Endodermal cell (in vitro differentiated cells): ENCODE data around the gene TPSB2. TPM values are rescaled to one million over a fixed set of nuclear protein-coding genes. Genes with fewer than 3 reads are reported as not detected.

ENCODE experiments used
- DNase-seq: peaks from one replicate; pipeline ENCODE4 v3.0.0-alpha.2; 2017
- H3K27ac ChIP-seq: 2 replicates; pipeline ENCODE4 v1.5.1; 2013; ENCODE audit warnings: mild to moderate bottlenecking, low read depth, low read length, moderate library complexity
- H3K27me3 ChIP-seq: 2 replicates; pipeline ENCODE4 v1.6.1; 2013; ENCODE audit warnings: mild to moderate bottlenecking, low read length, moderate library complexity; ENCODE audit not compliant: insufficient read depth, control insufficient read depth, poor library complexity, severe bottlenecking
- H3K36me3 ChIP-seq: 2 replicates; pipeline ENCODE4 v1.7.0; 2013; ENCODE audit warnings: mild to moderate bottlenecking, low read length, moderate library complexity; ENCODE audit not compliant: control insufficient read depth, insufficient read depth
- H3K4me1 ChIP-seq: one replicate; pipeline ENCODE4 v1.7.0; 2013; ENCODE audit warnings: low read length; ENCODE audit not compliant: control insufficient read depth, insufficient read depth
- H3K4me3 ChIP-seq: 2 replicates; pipeline ENCODE4 v1.5.1; 2013; ENCODE audit warnings: mild to moderate bottlenecking, low read length, moderate library complexity
- H3K9ac ChIP-seq: 2 replicates; pipeline ENCODE4 v1.6.1; 2013; ENCODE audit warnings: mild to moderate bottlenecking, low read length, moderate library complexity; ENCODE audit not compliant: poor library complexity, severe bottlenecking; ENCODE audit errors: extremely low read depth
- H3K9me3 ChIP-seq: 2 replicates; pipeline ENCODE4 v1.6.1; 2013; ENCODE audit warnings: mild to moderate bottlenecking, low read length, moderate library complexity; ENCODE audit not compliant: control insufficient read depth
- H3K27ac Mint-ChIP-seq: 2 replicates; pipeline ENCODE4 v1.8.0; 2020; ENCODE audit warnings: mixed read lengths
- H3K27me3 Mint-ChIP-seq: 2 replicates; pipeline ENCODE4 v1.8.0; 2021; ENCODE audit warnings: mild to moderate bottlenecking, mixed read lengths; ENCODE audit not compliant: insufficient read depth
- H3K36me3 Mint-ChIP-seq: 2 replicates; pipeline ENCODE4 v1.8.0; 2020; ENCODE audit warnings: low read depth, mixed read lengths
- H3K4me1 Mint-ChIP-seq: 2 replicates; pipeline ENCODE4 v1.8.0; 2020; ENCODE audit warnings: mixed read lengths
- H3K4me3 Mint-ChIP-seq: 2 replicates; pipeline ENCODE4 v1.8.0; 2020; ENCODE audit warnings: mild to moderate bottlenecking, moderate library complexity, mixed read lengths
- H3K9me3 Mint-ChIP-seq: 2 replicates; pipeline ENCODE4 v1.8.0; 2020; ENCODE audit warnings: mild to moderate bottlenecking, mixed read lengths
- WGBS, 2 experiments: methylation state at CpG; one replicate each; pipeline versions ENCODE4 v1.1.5 to v1.1.7; 2013; ENCODE audit warnings: missing lambda C conversion rate in 2 of 2, mixed read lengths in 1 of 2; ENCODE audit not compliant: insufficient coverage in 1 of 2, insufficient read length in 1 of 2; 5-methylcytosine and 5-hydroxymethylcytosine counted together
- total RNA-seq, 2 donors: library from RNA; stranded (reverse); fragmentation: NEBNext Ultra II Directional in 1 of 2; extraction: Animal tissue kit (Norgen Biotek cat#: 25700) in 1 of 2; gene quantifications; 2 replicates in 1 of 2; 3 replicates in 1 of 2; pipeline ENCODE4 v1.2.1, GENCODE V29; 2021
- TF ChIP-seq, protein P1 (sequence below): fragments of 200-600 bp; sonication (generic); conservative IDR thresholded peaks from 2 replicates; pipeline ENCODE4 v1.5.0; 2021; ENCODE audit warnings: antibody characterized with exemption, mild to moderate bottlenecking

The TPSB2 gene
- total RNA-seq, 2 donors from 2014 or later, result not detected

DNA sequence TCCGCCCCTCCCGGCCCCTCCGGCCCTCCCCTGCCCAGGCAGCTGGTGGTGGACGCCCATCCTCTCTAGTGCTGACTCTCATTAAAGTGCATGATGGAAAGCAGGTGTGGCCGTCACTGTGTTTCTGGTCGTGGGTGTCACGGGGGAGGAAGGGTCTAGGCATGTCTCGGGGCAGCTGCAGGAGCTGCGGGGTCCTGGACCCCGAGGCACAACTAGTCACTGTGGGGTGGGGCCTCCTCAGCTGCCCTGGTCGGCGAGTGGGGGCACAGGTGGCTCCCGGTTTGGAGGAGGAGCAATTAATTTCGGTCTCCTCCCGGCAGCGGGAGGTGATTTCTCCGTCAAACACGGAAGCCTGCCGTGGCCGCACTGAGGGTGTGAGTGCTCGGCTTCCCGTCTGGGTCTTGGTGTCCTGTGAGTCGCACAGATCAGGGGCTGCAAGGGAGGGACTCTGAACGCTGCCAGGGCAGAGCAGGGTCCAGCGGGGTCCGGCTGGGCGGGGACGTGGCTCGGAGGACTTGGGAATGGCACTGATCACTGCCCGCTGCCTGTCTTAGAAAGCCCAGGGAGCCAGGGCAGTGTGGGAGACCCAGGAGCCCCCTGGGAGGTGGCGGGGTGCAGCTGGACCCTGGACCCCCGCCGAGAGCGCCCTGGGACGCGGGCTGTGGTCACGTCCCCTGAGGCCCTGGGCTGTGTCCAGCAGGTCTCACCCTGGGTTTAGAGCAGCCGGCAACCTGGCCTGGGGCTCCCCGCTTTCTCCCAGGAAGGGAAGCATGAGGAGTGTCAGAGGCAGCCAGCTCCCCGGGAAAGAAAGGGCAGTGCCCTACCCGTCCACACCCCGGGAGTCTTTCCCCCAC is 29.1 kb upstream of the TPSB2 start:
- no peak overlapping the region for H3K27ac ChIP-seq
- H3K27me3 ChIP-seq, result peaks cover 30% of the 10 kb centered on the region
- DNase-seq, result no peak
- no peaks in the 10 kb centered on the region for H3K4me1 ChIP-seq
- no peak overlapping the region for H3K27ac Mint-ChIP-seq
- no peaks in the 10 kb centered on the region for H3K4me1 Mint-ChIP-seq
- H3K36me3 ChIP-seq, result no peaks in the 10 kb centered on the region
- 33 to 59% methylated on average over 21 to 42 of the region's 42 CpGs for WGBS, 2 experiments
- TF ChIP-seq, protein P1, sequence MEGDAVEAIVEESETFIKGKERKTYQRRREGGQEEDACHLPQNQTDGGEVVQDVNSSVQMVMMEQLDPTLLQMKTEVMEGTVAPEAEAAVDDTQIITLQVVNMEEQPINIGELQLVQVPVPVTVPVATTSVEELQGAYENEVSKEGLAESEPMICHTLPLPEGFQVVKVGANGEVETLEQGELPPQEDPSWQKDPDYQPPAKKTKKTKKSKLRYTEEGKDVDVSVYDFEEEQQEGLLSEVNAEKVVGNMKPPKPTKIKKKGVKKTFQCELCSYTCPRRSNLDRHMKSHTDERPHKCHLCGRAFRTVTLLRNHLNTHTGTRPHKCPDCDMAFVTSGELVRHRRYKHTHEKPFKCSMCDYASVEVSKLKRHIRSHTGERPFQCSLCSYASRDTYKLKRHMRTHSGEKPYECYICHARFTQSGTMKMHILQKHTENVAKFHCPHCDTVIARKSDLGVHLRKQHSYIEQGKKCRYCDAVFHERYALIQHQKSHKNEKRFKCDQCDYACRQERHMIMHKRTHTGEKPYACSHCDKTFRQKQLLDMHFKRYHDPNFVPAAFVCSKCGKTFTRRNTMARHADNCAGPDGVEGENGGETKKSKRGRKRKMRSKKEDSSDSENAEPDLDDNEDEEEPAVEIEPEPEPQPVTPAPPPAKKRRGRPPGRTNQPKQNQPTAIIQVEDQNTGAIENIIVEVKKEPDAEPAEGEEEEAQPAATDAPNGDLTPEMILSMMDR, result no peak
- no peaks in the 10 kb centered on the region for H3K36me3 Mint-ChIP-seq
- no peak overlapping the region for H3K9ac ChIP-seq
- peaks cover 5% of the 10 kb centered on the region for H3K27me3 Mint-ChIP-seq
- no peaks in the 10 kb centered on the region for H3K9me3 ChIP-seq
- H3K4me3 Mint-ChIP-seq, result no peak overlapping the region
- H3K4me3 ChIP-seq, result no peak overlapping the region
- H3K9me3 Mint-ChIP-seq, result no peaks in the 10 kb centered on the region

DNA sequence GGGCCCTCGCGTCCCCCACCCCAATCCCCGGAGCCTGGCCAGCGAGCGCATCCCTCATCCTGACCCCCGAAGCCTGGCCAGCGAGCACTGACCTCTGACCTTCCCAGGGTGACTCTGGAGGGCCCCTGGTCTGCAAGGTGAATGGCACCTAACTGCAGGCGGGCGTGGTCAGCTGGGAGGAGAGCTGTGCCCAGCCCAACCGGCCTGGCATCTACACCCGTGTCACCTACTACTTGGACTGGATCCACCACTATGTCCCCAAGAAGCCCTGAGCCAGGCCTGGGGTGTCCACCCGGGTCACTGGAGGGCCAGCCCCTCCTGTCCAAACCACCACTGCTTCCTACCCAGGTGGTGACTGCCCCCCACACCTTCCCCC is 28.2 kb upstream of the TPSB2 start:
- no peak for DNase-seq
- no peaks in the 10 kb centered on the region for H3K36me3 Mint-ChIP-seq
- H3K27ac Mint-ChIP-seq, result no peak overlapping the region
- Histone ChIP-seq H3K4me3 (no peak overlapping the region), H3K4me1 (no peaks in the 10 kb centered on the region), H3K9ac (no peak overlapping the region), H3K9me3 (no peaks in the 10 kb centered on the region), H3K27me3 (peaks cover 30% of the 10 kb centered on the region), H3K27ac (no peak overlapping the region), H3K36me3 (no peaks in the 10 kb centered on the region)
- TF ChIP-seq, protein P1, result no peak
- WGBS, 2 experiments, result 88 to 89% methylated on average over 7 to 12 of the region's 12 CpGs
- H3K27me3 Mint-ChIP-seq, result peaks cover 5% of the 10 kb centered on the region
- no peak overlapping the region for H3K4me3 Mint-ChIP-seq
- no peaks in the 10 kb centered on the region for H3K4me1 Mint-ChIP-seq
- no peaks in the 10 kb centered on the region for H3K9me3 Mint-ChIP-seq

DNA sequence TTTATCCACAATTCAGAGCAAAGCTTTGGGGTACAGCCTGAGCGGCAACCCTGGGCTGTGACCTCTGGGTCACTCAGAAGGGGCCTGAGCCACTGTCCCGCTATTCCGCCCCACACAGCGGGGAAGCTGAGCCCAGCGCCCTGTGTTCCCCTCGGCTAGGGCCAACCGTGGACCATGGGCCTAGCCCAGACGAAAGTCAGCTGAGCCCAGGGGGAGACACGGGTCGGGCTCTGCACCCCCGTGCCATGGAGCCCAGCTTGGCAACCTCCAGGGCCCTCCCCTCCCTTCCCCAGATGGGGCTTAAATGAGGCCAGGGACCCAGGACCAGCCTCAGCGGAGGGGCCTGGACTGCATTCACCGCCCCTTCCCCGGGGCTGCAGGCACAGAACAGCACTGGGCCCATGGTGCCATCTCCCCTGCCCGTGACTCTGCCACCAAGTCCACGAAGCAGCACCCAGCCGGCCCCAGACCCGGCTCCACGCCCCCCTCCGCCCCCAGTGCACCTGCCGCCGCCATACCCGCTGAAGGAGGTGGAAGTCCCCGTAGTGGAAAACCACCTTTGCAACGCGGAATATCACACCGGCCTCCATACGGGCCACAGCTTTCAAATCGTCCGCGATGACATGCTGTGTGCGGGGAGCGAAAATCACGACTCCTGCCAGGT is 27.7 kb upstream of the TPSB2 start:
- Histone ChIP-seq H3K9me3 (no peaks in the 10 kb centered on the region), H3K36me3 (no peaks in the 10 kb centered on the region), H3K27ac (no peak overlapping the region), H3K4me3 (no peak overlapping the region), H3K4me1 (no peaks in the 10 kb centered on the region), H3K9ac (no peak overlapping the region), H3K27me3 (peaks cover 30% of the 10 kb centered on the region)
- no peaks in the 10 kb centered on the region for H3K4me1 Mint-ChIP-seq
- H3K27ac Mint-ChIP-seq, result no peak overlapping the region
- TF ChIP-seq, protein P1, result no peak
- no peaks in the 10 kb centered on the region for H3K9me3 Mint-ChIP-seq
- WGBS, 2 experiments, result 89% methylated on average over 17 to 34 of the region's 34 CpGs
- no peak overlapping the region for H3K4me3 Mint-ChIP-seq
- peaks cover 7% of the 10 kb centered on the region for H3K27me3 Mint-ChIP-seq
- no peaks in the 10 kb centered on the region for H3K36me3 Mint-ChIP-seq
- no peak for DNase-seq
